ENCODE results near the gene PSG2. TPM values are rescaled to one million over a fixed set of nuclear protein-coding genes. Genes with fewer than 3 reads are reported as not detected.
"Not testable (repeated sequence)": the region's sequence is repeated elsewhere in the genome, so short reads cannot be mapped to it uniquely, and the experiment has no call there.

The PSG2 gene
- total RNA-seq, 1 donor from 2014 or later, result not detected

- H3K4me3 ChIP-seq (ENCODE audit: low read depth, low read length); DNase-seq (ENCODE audit: low read depth); H3K36me3 ChIP-seq (ENCODE audit: control insufficient read depth, insufficient read depth, low read length); H3K27me3 ChIP-seq (ENCODE audit: control insufficient read depth, insufficient read depth, low read length): not testable (repeated sequence)
- peak; percentile 30 for TF ChIP-seq CTCF (IDR thresholded peaks at IDR 0.05; ENCODE audit: insufficient read depth, low read length, poor library complexity, severe bottlenecking)
Measured at GRCh38 chr19:43084196-43084832, 1.8 kb upstream of the PSG2 start.

DNA sequence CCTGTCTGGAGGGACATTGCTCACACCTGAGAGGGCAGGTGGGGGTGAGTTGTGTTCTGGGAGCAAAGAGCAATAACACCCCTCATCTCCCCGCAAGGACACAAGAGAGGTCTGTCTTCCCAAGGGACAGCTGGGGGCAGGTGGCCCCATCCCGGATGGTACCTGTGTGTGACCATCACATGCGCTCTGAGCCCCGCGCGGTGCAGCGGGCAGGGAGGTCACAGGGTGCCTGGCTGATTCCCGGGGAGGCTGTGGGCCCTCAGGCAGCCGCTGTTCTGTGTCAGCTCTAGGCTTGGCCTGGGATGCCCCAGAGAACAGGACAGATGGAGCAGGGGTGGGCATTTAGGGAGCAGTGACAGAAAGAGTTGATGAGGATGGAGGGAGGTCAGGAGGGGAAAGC, 1.2 kb upstream of the PSG2 start:
- DNase-seq (ENCODE audit: low read depth); H3K4me3 ChIP-seq (ENCODE audit: low read depth, low read length); H3K36me3 ChIP-seq (ENCODE audit: control insufficient read depth, insufficient read depth, low read length); H3K27me3 ChIP-seq (ENCODE audit: control insufficient read depth, insufficient read depth, low read length): not testable (repeated sequence)

GRCh38 chr19:43078311-43078710, 4.2 kb downstream of the PSG2 start:
- DNase-seq (ENCODE audit: low read depth), result no peak
- Histone ChIP-seq H3K36me3 (ENCODE audit: control insufficient read depth, insufficient read depth, low read length) (no peaks in the 10 kb centered on the region), H3K4me3 (ENCODE audit: low read depth, low read length) (no peak overlapping the region), H3K27me3 (ENCODE audit: control insufficient read depth, insufficient read depth, low read length) (no peaks in the 10 kb centered on the region)
- no peak for TF ChIP-seq CTCF (IDR thresholded peaks at IDR 0.05; ENCODE audit: insufficient read depth, low read length, poor library complexity, severe bottlenecking)

DNA sequence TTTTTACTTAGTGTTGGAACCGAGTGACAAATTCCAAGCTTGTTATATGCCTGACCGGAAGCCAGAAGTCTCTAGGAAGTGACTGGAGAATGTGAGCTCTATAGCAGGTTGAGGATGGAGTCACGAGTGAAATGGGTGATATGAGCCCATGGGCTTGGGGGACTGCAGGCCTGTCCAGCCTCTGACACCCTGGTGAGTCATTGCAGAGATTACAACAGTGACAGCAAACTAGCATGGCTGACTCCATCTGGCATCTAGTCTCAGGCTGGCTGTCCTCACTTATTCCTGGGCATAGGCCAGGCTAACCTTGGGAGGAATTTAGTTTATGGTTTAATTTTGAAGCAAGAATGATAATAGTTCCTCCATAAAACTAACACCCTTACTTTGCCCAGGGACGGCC, 4.6 kb downstream of the PSG2 start:
- H3K36me3 ChIP-seq (ENCODE audit: control insufficient read depth, insufficient read depth, low read length); DNase-seq (ENCODE audit: low read depth); H3K4me3 ChIP-seq (ENCODE audit: low read depth, low read length); H3K27me3 ChIP-seq (ENCODE audit: control insufficient read depth, insufficient read depth, low read length): not testable (repeated sequence)

- not testable (repeated sequence) for H3K4me3 ChIP-seq (ENCODE audit: low read depth, low read length); DNase-seq (ENCODE audit: low read depth); H3K36me3 ChIP-seq (ENCODE audit: control insufficient read depth, insufficient read depth, low read length); H3K27me3 ChIP-seq (ENCODE audit: control insufficient read depth, insufficient read depth, low read length)
Measured at GRCh38 chr19:43062418-43062817, 20.1 kb downstream of the PSG2 start.

GRCh38 chr19:43061326-43061725, 21.2 kb downstream of the PSG2 start:
- not testable (repeated sequence) for H3K4me3 ChIP-seq (ENCODE audit: low read depth, low read length); DNase-seq (ENCODE audit: low read depth); H3K36me3 ChIP-seq (ENCODE audit: control insufficient read depth, insufficient read depth, low read length); H3K27me3 ChIP-seq (ENCODE audit: control insufficient read depth, insufficient read depth, low read length)

GRCh38 chr19:43060254-43060653, 22.2 kb downstream of the PSG2 start:
- DNase-seq (ENCODE audit: low read depth); H3K27me3 ChIP-seq (ENCODE audit: control insufficient read depth, insufficient read depth, low read length); H3K36me3 ChIP-seq (ENCODE audit: control insufficient read depth, insufficient read depth, low read length); H3K4me3 ChIP-seq (ENCODE audit: low read depth, low read length): not testable (repeated sequence)

DNA sequence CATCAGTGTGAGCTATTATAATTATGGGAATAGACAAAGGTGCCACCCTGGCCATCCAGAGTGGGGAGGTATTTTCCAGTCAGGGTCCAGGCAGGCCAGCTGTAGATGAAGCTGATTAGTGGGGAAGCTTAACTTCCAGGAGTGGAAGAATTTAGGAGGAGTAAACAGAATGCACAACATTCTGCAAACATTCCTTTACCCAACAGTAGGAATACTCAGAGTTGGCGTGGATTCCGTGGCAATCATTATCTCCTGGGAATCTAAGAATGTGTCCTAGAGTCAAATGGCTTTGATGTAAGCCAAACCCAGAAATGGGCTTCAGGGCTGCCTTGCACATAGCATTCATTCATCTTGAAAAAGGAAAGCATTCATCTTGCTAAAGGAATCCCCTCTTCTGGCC, 23.0 kb downstream of the PSG2 start:
- H3K4me3 ChIP-seq (ENCODE audit: low read depth, low read length); H3K27me3 ChIP-seq (ENCODE audit: control insufficient read depth, insufficient read depth, low read length); DNase-seq (ENCODE audit: low read depth); H3K36me3 ChIP-seq (ENCODE audit: control insufficient read depth, insufficient read depth, low read length): not testable (repeated sequence)

DNA sequence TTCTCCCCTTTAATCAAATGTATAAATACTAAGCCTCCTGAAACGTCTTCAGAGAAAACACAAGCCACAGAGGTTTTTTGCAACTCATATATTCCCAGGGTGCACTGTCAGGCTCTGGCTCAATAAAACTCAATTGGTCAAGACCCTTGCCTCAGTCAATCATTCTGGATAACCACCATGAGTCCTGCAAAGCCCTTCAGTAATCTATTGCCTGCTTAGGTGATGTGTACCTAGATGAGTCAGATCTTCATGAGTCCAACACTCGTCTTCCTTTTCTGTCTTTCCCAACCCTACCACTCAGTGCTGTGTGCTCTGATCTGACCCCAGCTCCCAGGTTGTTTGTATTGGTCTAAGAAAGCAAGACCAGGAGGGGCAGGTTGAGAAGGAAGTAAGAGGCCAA, 24.1 kb downstream of the PSG2 start:
- H3K27me3 ChIP-seq (ENCODE audit: control insufficient read depth, insufficient read depth, low read length); H3K4me3 ChIP-seq (ENCODE audit: low read depth, low read length); H3K36me3 ChIP-seq (ENCODE audit: control insufficient read depth, insufficient read depth, low read length); DNase-seq (ENCODE audit: low read depth): not testable (repeated sequence)

DNA sequence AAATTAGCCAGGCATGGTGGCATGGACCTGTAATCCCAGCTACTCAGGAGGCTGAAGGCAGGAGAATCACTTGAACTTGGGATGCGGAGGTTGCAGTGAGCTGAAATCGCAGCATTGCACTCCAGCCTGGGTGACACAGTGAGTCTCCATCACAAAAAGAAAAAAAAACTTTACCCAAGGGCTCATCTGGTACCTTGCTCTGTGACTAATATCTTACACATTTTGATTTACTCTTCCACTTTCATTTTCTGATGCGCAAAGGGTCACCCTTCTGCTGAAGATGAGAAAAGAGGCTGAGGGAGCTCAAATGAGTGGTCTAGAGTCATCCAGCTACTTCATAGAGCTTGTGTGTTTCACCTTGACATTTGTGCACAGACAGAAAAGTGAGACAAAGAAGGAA, 34.5 kb downstream of the PSG2 start:
- not testable (repeated sequence) for H3K36me3 ChIP-seq (ENCODE audit: control insufficient read depth, insufficient read depth, low read length); DNase-seq (ENCODE audit: low read depth)

GRCh38 chr19:43046578-43046977, 35.9 kb downstream of the PSG2 start:
- H3K36me3 ChIP-seq (ENCODE audit: control insufficient read depth, insufficient read depth, low read length); H3K4me3 ChIP-seq (ENCODE audit: low read depth, low read length); DNase-seq (ENCODE audit: low read depth); H3K27me3 ChIP-seq (ENCODE audit: control insufficient read depth, insufficient read depth, low read length): not testable (repeated sequence)

More for the DNA sequence above, 34.5 kb downstream of the PSG2 start:
- H3K27me3 ChIP-seq (ENCODE audit: control insufficient read depth, insufficient read depth, low read length); H3K4me3 ChIP-seq (ENCODE audit: low read depth, low read length): not testable (repeated sequence)

GRCh38 chr19:43043492-43044180, 38.9 kb downstream of the PSG2 start:
- not testable (repeated sequence) for DNase-seq (ENCODE audit: low read depth); H3K27me3 ChIP-seq (ENCODE audit: control insufficient read depth, insufficient read depth, low read length); H3K36me3 ChIP-seq (ENCODE audit: control insufficient read depth, insufficient read depth, low read length); H3K4me3 ChIP-seq (ENCODE audit: low read depth, low read length)
